ENCODE results near the gene AGER. TPM values are rescaled to one million over a fixed set of nuclear protein-coding genes. Genes with fewer than 3 reads are reported as not detected.
A peak's percentile ranks its signal among the peaks of the same experiment; 100 is the strongest.

AGER gene
- total and polyA plus RNA-seq, 5 donors from 2014 or later = 0.44 to 27.8 (median 0.52) TPM; not detected in 2

DNA sequence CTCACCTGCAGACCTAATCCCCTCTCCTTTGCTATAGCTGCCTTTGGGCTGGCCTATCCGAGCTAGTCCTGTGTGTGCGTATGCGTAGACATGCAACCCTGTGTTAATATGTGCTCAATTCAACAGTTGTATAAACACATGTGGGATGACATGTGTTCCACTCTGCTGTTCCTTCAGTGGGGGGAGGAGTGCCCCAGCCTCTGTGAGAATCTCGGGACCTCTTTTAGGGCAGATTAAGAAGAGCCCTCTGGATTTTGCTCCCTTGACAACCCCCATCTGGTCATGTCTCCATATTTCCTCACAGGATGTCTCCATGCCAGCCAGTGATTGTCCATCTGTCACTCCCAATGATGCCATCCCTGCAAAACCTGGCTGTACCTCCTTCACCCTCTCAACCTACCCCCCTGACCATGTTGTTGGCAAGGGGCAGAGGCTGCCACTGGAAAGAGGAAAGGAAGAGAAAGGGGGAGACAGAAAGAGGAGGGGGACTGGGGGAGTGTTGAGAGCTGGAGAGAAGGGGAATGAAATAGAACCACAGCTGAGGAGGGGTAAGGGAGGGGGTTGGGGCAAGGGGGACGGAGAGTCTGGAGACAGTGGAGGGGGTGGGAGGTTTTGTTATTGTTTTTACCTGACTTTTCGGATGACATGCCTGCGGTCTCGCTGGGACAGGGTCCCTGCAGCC is 32.7 kb downstream of the AGER start:
- Histone ChIP-seq H3K9me3 (ENCODE audit: control insufficient read depth in 2 of 2, low read length in 2 of 2) (no peaks in the 10 kb centered on the region), H3K4me3 (ENCODE audit: low read depth, low read length) (no peak overlapping the region), H3K4me1 (ENCODE audit: control insufficient read depth, insufficient read depth, low read length, poor library complexity, severe bottlenecking) (peaks cover 20% of the 10 kb centered on the region), H3K27ac (ENCODE audit: insufficient read depth, low read length, poor library complexity, severe bottlenecking) (no peak overlapping the region), H3K36me3 (ENCODE audit: control insufficient read depth, insufficient read depth, low read length) (no peaks in the 10 kb centered on the region), H3K27me3 (ENCODE audit: control insufficient read depth, insufficient read depth, low read length) (peaks cover 6% of the 10 kb centered on the region)
- no peak for DNase-seq
- Mint-ChIP-seq H3K4me1 (peaks cover under 1 to 67% (median 32%) of the 10 kb centered on the region in 4 donors), H3K9me3 (peaks cover 0 to 6% (median under 1%) of the 10 kb centered on the region in 7 donors), H3K27ac (peak overlapping the region in 2 of 3 donors; percentile 6 to 13), H3K27me3 (peaks cover 52% of the 10 kb centered on the region), H3K36me3 (no peaks in the 10 kb centered on the region), H3K4me3 (peak overlapping the region; percentile 40 to 77 (median 67))
- ATAC-seq (ENCODE audit: low read depth in 2 of 2) = no peak

DNA sequence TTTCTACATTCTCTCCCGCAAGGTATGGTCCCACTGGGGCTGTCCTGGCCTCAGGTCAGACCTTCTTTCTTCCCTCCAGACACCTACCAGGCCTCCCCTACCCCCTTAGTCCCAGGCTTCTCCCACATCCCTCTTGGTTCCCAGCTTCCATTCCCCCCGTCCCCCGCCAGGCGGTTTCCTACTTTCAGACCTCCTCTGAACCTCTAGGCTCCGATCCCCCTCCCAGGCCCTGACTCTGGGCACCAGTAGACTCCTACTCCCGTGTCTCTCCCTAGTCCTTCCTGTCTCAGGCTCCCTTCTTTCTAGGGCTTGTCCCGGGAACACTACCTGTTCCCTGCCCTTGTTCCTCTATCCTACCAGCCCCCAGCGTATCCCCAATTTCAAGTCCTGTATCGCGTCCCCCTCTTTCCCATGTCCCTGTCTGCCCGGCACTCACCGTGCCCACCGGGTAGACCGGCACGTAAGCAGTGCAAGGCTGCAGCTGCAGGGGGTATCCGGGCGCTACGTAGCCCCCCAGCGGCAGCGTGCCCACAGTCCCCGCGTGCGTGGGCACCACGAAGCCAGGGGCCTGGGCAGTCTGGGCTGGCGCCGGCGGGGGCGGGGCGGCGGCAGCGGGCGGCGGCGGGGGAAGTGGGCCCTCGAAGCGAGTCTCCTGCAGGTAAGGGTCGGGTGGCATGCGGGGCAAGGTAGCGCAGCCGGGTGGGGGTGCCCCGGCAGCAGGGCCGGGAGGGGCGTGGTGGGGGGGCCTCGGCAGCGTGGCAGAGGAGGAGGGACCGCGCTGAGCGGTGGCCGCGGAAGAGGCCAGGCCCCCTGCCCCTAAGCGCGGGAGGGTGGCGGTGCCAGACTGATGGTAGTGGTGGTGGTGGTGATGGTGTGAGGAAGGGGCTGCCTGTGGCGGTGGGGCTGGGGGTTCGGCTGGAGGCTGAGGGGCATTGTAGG is 33.9 kb downstream of the AGER start:
- Mint-ChIP-seq H3K4me3 (peak overlapping the region in 3 of 4 donors; percentile 33 to 77 (median 68)), H3K36me3 (no peaks in the 10 kb centered on the region), H3K9me3 (peaks cover 0 to 6% (median 1%) of the 10 kb centered on the region in 7 donors), H3K4me1 (peaks cover 8 to 61% (median 32%) of the 10 kb centered on the region in 4 donors), H3K27me3 (peaks cover 58% of the 10 kb centered on the region), H3K27ac (peak overlapping the region in 2 of 3 donors; percentile 14 to 53)
- no peaks in the 10 kb centered on the region for H3K36me3 ChIP-seq (ENCODE audit: control insufficient read depth, insufficient read depth, low read length)
- H3K4me3 ChIP-seq (ENCODE audit: low read depth, low read length) = no peak overlapping the region
- no peak overlapping the region for H3K27ac ChIP-seq (ENCODE audit: insufficient read depth, low read length, poor library complexity, severe bottlenecking)
- no peak for DNase-seq
- peaks cover 6% of the 10 kb centered on the region for H3K27me3 ChIP-seq (ENCODE audit: control insufficient read depth, insufficient read depth, low read length)
- ATAC-seq (ENCODE audit: low read depth in 2 of 2) = no peak
- peaks cover 18% of the 10 kb centered on the region for H3K4me1 ChIP-seq (ENCODE audit: control insufficient read depth, insufficient read depth, low read length, poor library complexity, severe bottlenecking)
- no peaks in the 10 kb centered on the region for H3K9me3 ChIP-seq (ENCODE audit: control insufficient read depth in 2 of 2, low read length in 2 of 2)

DNA sequence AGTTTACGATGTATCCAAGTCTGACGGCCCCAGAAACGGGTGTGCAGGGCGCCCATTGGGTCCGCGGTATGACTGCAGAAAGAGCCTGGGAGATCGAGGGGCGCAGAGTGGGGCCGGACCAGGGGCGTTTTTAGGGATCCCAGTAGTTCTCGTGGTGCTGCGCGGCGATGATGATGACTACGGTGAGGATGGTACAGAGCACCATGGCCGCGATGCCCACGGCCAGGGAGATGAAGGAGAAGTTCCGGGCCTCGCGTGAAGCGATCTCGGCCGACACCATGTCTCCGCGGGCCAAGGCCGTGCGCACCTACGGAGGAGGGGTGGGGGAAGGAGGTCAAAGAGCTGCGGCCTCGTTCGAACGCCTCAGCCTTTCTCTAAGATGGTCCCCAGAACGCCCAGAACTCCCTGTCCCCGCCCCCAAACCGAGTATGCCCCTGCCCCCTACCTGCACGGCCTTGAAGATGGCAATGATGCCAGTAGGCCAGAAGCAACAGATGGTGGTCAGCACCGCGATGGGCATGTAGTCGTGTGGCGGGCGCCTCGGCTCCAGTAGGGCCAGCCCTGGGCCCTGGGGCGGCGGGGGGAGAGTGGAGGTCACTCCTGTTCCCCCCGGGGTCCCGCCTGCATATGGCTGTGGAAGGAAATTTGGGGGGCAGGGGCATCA is 34.8 kb downstream of the AGER start:
- Mint-ChIP-seq H3K4me3 (peak overlapping the region; percentile 83 to 92 (median 89)), H3K9me3 (peaks cover 0 to 6% (median 1%) of the 10 kb centered on the region in 7 donors), H3K4me1 (peaks cover 8 to 52% (median 26%) of the 10 kb centered on the region in 4 donors), H3K27me3 (peaks cover 63% of the 10 kb centered on the region), H3K27ac (peak overlapping the region in 2 of 3 donors; percentile 59 to 86), H3K36me3 (no peaks in the 10 kb centered on the region)
- no peak overlapping the region for H3K27ac ChIP-seq (ENCODE audit: insufficient read depth, low read length, poor library complexity, severe bottlenecking)
- H3K4me3 ChIP-seq (ENCODE audit: low read depth, low read length) = no peak overlapping the region
- no peaks in the 10 kb centered on the region for H3K36me3 ChIP-seq (ENCODE audit: control insufficient read depth, insufficient read depth, low read length)
- peak in 1 of 2 donors; percentile 15 for ATAC-seq (ENCODE audit: low read depth in 2 of 2)
- H3K9me3 ChIP-seq (ENCODE audit: control insufficient read depth in 2 of 2, low read length in 2 of 2) = no peaks in the 10 kb centered on the region
- H3K27me3 ChIP-seq (ENCODE audit: control insufficient read depth, insufficient read depth, low read length) = peaks cover 6% of the 10 kb centered on the region
- DNase-seq = no peak
- peaks cover 9% of the 10 kb centered on the region for H3K4me1 ChIP-seq (ENCODE audit: control insufficient read depth, insufficient read depth, low read length, poor library complexity, severe bottlenecking)

DNA sequence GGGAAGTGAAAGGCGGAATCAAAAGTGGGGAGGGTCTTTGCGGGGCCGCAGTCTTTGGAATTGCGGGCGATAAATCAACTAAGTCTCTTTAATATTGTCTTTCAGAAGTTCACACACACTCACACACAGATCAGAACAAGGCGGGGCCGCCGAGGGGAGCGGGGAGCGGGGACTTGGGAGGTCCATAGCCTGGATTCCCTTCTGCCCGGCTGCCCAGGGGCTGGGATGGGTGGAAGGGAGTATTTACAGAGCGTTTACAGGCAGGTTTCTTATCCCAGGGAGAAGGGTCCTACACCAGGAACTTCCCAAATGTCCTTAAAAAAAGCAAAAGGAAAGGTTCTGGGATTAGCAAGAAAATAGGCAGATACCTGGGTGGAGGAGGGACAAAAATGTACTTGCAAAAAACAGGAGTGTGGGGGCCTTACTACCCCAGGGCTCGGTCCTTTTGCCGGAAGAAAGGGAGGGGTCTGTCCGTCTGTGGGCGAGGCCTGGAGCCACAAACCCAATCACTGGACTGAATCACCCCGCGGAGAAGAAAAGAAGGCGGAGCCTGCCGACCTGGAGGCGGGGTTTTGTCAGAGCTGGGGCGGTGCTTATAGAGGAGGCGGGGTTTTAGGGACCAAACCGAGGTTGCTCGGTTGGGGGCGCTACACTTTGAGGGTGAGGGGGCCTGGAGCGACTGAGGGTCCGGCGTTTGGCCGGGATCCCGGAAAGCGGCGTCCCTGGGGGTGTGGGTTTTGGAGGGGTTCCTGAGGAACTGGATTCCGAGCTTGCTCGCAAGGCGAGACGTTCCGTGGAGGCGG is 35.6 kb downstream of the AGER start:
- Histone ChIP-seq H3K4me3 (ENCODE audit: low read depth, low read length) (no peak overlapping the region), H3K9me3 (ENCODE audit: control insufficient read depth in 2 of 2, low read length in 2 of 2) (no peaks in the 10 kb centered on the region), H3K27ac (ENCODE audit: insufficient read depth, low read length, poor library complexity, severe bottlenecking) (no peak overlapping the region), H3K36me3 (ENCODE audit: control insufficient read depth, insufficient read depth, low read length) (no peaks in the 10 kb centered on the region), H3K4me1 (ENCODE audit: control insufficient read depth, insufficient read depth, low read length, poor library complexity, severe bottlenecking) (peaks cover 2% of the 10 kb centered on the region), H3K27me3 (ENCODE audit: control insufficient read depth, insufficient read depth, low read length) (peaks cover 6% of the 10 kb centered on the region)
- ATAC-seq (ENCODE audit: low read depth in 2 of 2) (peak; percentile 70 to 76), DNase-seq (peak; percentile 59 to 76 (median 68))
- no peaks in the 10 kb centered on the region for H3K36me3 Mint-ChIP-seq
- H3K27ac Mint-ChIP-seq = peak overlapping the region; percentile 59 to 86 (median 61)
- H3K9me3 Mint-ChIP-seq = peaks cover 0 to 6% (median 1%) of the 10 kb centered on the region in 7 donors
- peaks cover 8 to 45% (median 24%) of the 10 kb centered on the region in 4 donors for H3K4me1 Mint-ChIP-seq
- H3K27me3 Mint-ChIP-seq = peaks cover 63% of the 10 kb centered on the region
- H3K4me3 Mint-ChIP-seq = peak overlapping the region; percentile 83 to 92 (median 89)

DNA sequence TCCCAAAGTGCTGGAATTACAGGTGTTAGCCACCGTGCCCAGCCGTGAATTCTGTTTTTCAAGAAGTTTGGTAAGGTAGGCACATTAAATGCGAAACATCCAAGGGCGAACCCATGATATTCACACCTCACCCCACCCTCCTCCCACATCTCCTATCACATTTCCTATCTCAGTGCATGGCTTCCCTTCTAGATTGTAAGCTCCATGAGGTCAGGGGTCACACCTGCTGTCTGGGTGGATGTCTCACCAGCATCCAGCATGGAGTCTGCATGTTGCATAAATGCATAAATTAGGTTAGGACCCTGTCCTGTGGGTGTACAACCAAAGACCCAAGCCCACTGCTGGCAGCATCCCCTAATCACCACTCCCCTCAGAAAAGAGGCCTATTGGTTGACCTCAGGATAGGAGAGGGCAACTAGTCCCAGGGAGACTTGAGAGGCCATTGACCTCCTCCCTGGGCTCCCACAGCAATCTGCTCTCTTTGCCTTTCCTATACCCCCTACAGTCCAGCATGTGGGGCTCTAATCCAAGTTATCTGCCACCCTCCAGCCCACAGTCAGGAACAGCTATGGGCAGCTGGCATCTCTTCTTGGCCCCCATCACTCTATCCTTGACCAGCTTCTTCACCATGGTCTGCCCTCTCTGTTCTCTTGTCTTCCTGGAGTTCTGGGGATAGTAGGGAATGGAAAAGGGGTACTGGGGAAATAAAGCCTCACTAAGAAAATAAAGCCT is 36.5 kb downstream of the AGER start:
- ATAC-seq (ENCODE audit: low read depth in 2 of 2) (no peak), DNase-seq (no peak)
- Mint-ChIP-seq H3K36me3 (no peaks in the 10 kb centered on the region), H3K4me1 (peaks cover 8 to 36% (median 19%) of the 10 kb centered on the region in 4 donors), H3K27me3 (peaks cover 57% of the 10 kb centered on the region), H3K9me3 (peaks cover 0 to 6% (median 1%) of the 10 kb centered on the region in 7 donors), H3K4me3 (peak overlapping the region in 3 of 4 donors; percentile 61 to 91 (median 83)), H3K27ac (no peak overlapping the region)
- no peak overlapping the region for H3K27ac ChIP-seq (ENCODE audit: insufficient read depth, low read length, poor library complexity, severe bottlenecking)
- H3K4me1 ChIP-seq (ENCODE audit: control insufficient read depth, insufficient read depth, low read length, poor library complexity, severe bottlenecking) = no peaks in the 10 kb centered on the region
- no peak overlapping the region for H3K4me3 ChIP-seq (ENCODE audit: low read depth, low read length)
- peaks cover 6% of the 10 kb centered on the region for H3K27me3 ChIP-seq (ENCODE audit: control insufficient read depth, insufficient read depth, low read length)
- H3K36me3 ChIP-seq (ENCODE audit: control insufficient read depth, insufficient read depth, low read length) = no peaks in the 10 kb centered on the region
- H3K9me3 ChIP-seq (ENCODE audit: control insufficient read depth in 2 of 2, low read length in 2 of 2) = no peaks in the 10 kb centered on the region

DNA sequence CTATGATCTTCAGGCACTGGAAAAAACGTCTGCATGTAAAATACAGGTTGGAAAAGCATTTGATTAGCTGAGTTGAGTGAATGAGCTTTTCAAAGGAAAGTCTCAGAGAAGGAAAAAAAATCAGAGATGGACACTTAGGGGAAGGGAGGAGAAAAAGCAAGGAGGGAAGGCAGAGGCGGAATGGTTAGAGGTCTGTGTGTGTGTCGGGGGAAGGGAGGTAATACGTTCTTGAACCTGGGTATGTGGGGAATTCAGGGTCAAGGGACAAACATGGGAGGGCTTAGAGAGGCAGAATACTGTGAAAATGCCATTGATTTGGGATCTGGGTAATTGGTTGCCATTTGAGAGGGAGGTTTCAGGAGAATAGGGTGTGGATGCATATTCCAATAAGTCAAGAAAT is 37.4 kb downstream of the AGER start:
- H3K4me1 Mint-ChIP-seq = peaks cover 8 to 31% (median 14%) of the 10 kb centered on the region in 4 donors
- H3K36me3 ChIP-seq (ENCODE audit: control insufficient read depth, insufficient read depth, low read length) = no peaks in the 10 kb centered on the region
- no peaks in the 10 kb centered on the region for H3K36me3 Mint-ChIP-seq
- peak overlapping the region in 1 of 3 donors; percentile 39 for H3K27ac Mint-ChIP-seq
- H3K27me3 ChIP-seq (ENCODE audit: control insufficient read depth, insufficient read depth, low read length) = peaks cover 6% of the 10 kb centered on the region
- no peak overlapping the region for H3K27ac ChIP-seq (ENCODE audit: insufficient read depth, low read length, poor library complexity, severe bottlenecking)
- no peak for ATAC-seq (ENCODE audit: low read depth in 2 of 2)
- peak overlapping the region in 1 of 4 donors; percentile 47 for H3K4me3 Mint-ChIP-seq
- H3K9me3 Mint-ChIP-seq = peaks cover 0 to 6% (median 1%) of the 10 kb centered on the region in 7 donors
- no peak for DNase-seq
- H3K4me3 ChIP-seq (ENCODE audit: low read depth, low read length) = no peak overlapping the region
- H3K27me3 Mint-ChIP-seq = peaks cover 52% of the 10 kb centered on the region
- no peaks in the 10 kb centered on the region for H3K9me3 ChIP-seq (ENCODE audit: control insufficient read depth in 2 of 2, low read length in 2 of 2)
- H3K4me1 ChIP-seq (ENCODE audit: control insufficient read depth, insufficient read depth, low read length, poor library complexity, severe bottlenecking) = no peaks in the 10 kb centered on the region
